Progenitor cell of endocrine pancreas (in vitro differentiated cells): Measurements from ENCODE around the gene ASGR1. TPM values are rescaled to one million over a fixed set of nuclear protein-coding genes. Genes with fewer than 3 reads are reported as not detected.
A peak's percentile ranks its signal among the peaks of the same experiment; 100 is the strongest.

Experiments used
- DNase-seq: peaks from one replicate; pipeline ENCODE4 v3.0.0; 2021; ENCODE audit warnings: low spot score; ENCODE audit not compliant: unreplicated experiment
- H3K27ac Mint-ChIP-seq: 2 replicates; pipeline ENCODE4 v1.8.0; 2021; ENCODE audit warnings: mild to moderate bottlenecking, moderate library complexity, mixed read lengths
- H3K27me3 Mint-ChIP-seq: 2 replicates; pipeline ENCODE4 v1.8.0; 2021; ENCODE audit warnings: mixed read lengths
- H3K36me3 Mint-ChIP-seq: 2 replicates; pipeline ENCODE4 v1.8.0; 2022; ENCODE audit warnings: mixed read lengths; ENCODE audit not compliant: insufficient read depth
- H3K4me1 Mint-ChIP-seq: 2 replicates; pipeline ENCODE4 v1.8.0; 2021; ENCODE audit warnings: low read depth, mixed read lengths
- H3K4me3 Mint-ChIP-seq: 2 replicates; pipeline ENCODE4 v1.8.0; 2021; ENCODE audit warnings: low read depth, mild to moderate bottlenecking, moderate library complexity, mixed read lengths
- H3K9me3 Mint-ChIP-seq: 2 replicates; pipeline ENCODE4 v1.8.0; 2021; ENCODE audit warnings: low read depth, mixed read lengths
- CTCF ChIP-seq: fragments of 200-600 bp; sonication (generic); IDR thresholded peaks from one replicate; pipeline ENCODE4 v1.5.0; 2021; ENCODE audit warnings: antibody characterized with exemption, mild to moderate bottlenecking; ENCODE audit not compliant: unreplicated experiment
- total RNA-seq: library from RNA; stranded (reverse); gene quantifications from 2 replicates; pipeline ENCODE4 v1.2.1, GENCODE V29; 2021

ASGR1 gene
- total RNA-seq, 1 donor from 2014 or later = 10.6 TPM

GRCh38 chr17:7137171-7137943 is 41.8 kb downstream of the ASGR1 start:
- TF ChIP-seq CTCF = no peak
- Mint-ChIP-seq H3K27ac (no peak overlapping the region), H3K27me3 (peaks cover 5% of the 10 kb centered on the region), H3K9me3 (no peaks in the 10 kb centered on the region), H3K4me1 (peaks cover 24% of the 10 kb centered on the region), H3K36me3 (no peaks in the 10 kb centered on the region), H3K4me3 (no peak overlapping the region)
- DNase-seq = no peak

- H3K4me1 Mint-ChIP-seq = peaks cover 17% of the 10 kb centered on the region
- no peaks in the 10 kb centered on the region for H3K9me3 Mint-ChIP-seq
- no peak overlapping the region for H3K4me3 Mint-ChIP-seq
- peak; percentile 64 for DNase-seq
- H3K27ac Mint-ChIP-seq = no peak overlapping the region
- H3K36me3 Mint-ChIP-seq = no peaks in the 10 kb centered on the region
- H3K27me3 Mint-ChIP-seq = peaks cover 5% of the 10 kb centered on the region
- TF ChIP-seq CTCF = peak; percentile 98
Observed at GRCh38 chr17:7136266-7136877, 42.8 kb downstream of the ASGR1 start.

GRCh38 chr17:7133916-7134315 is 45.3 kb downstream of the ASGR1 start:
- Mint-ChIP-seq H3K27me3 (peaks cover 2% of the 10 kb centered on the region), H3K36me3 (no peaks in the 10 kb centered on the region), H3K9me3 (no peaks in the 10 kb centered on the region), H3K27ac (peak overlapping the region; percentile 84), H3K4me1 (peaks cover 22% of the 10 kb centered on the region), H3K4me3 (no peak overlapping the region)
- no peak for DNase-seq
- no peak for TF ChIP-seq CTCF

GRCh38 chr17:7133424-7133823 is 45.7 kb downstream of the ASGR1 start:
- Mint-ChIP-seq H3K9me3 (no peaks in the 10 kb centered on the region), H3K27me3 (peaks cover 2% of the 10 kb centered on the region), H3K36me3 (no peaks in the 10 kb centered on the region), H3K27ac (peak overlapping the region; percentile 84), H3K4me3 (no peak overlapping the region), H3K4me1 (peaks cover 22% of the 10 kb centered on the region)
- peak; percentile 45 for TF ChIP-seq CTCF
- DNase-seq = no peak

- no peaks in the 10 kb centered on the region for H3K9me3 Mint-ChIP-seq
- H3K4me1 Mint-ChIP-seq = peaks cover 22% of the 10 kb centered on the region
- TF ChIP-seq CTCF = no peak
Observed at GRCh38 chr17:7132511-7133094, 46.6 kb downstream of the ASGR1 start.

More at GRCh38 chr17:7132511-7133094, 46.6 kb downstream of the ASGR1 start:
- Mint-ChIP-seq H3K36me3 (no peaks in the 10 kb centered on the region), H3K27me3 (peaks cover 2% of the 10 kb centered on the region), H3K27ac (peak overlapping the region; percentile 29), H3K4me3 (no peak overlapping the region)
- no peak for DNase-seq
